Measurements from ENCODE around the gene GATA5.

Gene GATA5

DNA sequence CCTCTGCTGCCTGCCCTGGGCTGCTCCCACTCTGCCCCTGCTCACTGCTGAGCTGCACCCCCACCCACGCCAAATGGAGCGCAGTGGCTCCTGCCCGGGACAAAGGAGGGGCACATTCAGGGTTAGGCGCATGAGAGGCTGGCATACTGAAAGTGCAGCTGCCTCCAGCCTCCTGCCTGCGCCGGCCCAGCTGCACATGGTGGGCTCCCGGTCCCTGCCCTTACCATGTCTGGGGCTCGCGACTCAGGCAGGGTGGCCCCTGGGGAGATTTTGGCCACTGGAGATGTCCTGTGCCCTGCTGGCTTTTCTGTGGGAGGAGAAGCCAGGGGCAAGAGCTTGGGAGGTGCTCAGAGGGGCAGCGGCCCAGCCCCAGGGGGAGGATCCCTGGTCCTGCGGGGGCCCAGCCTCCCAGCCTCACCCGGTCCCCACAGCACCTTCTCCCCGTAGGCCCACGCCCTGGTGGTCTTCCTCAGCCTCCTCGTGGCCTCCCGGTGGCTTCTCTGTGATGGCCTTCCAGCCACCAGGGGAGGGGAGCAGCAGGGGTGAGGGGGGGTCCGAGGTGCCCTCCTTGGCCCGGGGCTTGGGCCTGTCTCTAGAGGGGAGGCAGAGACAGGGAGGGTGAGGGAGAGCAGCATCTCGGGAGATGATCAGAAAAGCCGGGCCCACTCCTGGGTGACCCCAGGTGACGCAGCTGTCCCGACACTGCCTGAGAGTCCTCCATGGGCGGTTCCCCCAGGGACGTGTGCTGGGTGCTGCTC is 60.3 kb downstream of the GATA5 start:
- Mint-ChIP-seq H3K36me3 (no peaks in the 10 kb centered on the region), H3K27me3 (peaks cover 4 to 17% of the 10 kb centered on the region in 2 donors), H3K4me3 (no peak overlapping the region), H3K27ac (no peak overlapping the region), H3K4me1 (peaks cover 0 to 2% of the 10 kb centered on the region in 2 donors), H3K9me3 (no peaks in the 10 kb centered on the region)
- DNase-seq (no peak), ATAC-seq (replicated peaks) (no peak)

DNA sequence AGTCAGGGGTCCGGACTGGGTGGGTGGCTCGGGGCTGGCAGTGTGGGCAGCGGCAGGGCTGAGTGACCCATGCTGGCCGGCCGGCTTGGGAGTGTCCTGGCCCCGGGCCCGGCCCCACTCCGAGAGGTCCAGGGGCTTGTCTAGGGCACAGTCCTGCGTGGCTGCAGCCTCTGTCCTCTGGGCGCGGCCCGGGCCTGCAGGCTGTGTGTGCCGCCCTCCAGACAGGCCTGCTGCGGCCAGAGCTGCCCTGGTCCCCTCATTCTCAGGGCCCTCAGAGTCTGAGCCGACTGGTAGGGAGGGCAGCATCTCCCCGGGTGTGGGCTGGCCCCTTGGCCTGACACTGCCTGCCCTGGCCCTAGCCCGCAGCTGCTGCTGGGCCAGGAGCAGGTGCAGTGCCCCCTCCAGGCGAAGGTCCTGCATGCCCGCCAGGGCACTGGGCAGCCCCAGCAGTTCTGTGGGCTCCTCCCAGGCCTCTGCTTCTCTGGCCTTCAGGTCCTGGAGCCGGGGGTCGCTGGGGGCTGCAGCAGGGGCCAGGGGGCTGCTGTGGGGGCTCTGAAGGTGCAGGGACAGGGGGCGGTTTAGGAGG is 61.8 kb downstream of the GATA5 start:
- ATAC-seq (replicated peaks) (no peak), DNase-seq (no peak)
- Mint-ChIP-seq H3K27me3 (peaks cover 8 to 12% of the 10 kb centered on the region in 2 donors), H3K4me3 (no peak overlapping the region), H3K4me1 (peaks cover 10 to 17% of the 10 kb centered on the region in 2 donors), H3K27ac (no peak overlapping the region), H3K9me3 (no peaks in the 10 kb centered on the region), H3K36me3 (no peaks in the 10 kb centered on the region)

All from stimulated activated naive B cell treated with anti-CD40 and anti-IgM and Interleukin-4, amounts not matched to agents 10 μg/mL and 1 μg/mL and 100 μg/mL, for 72 hours (primary cell).